HFF-Myc (cell line): ENCODE results near the gene MEF2A.

Experiments used
- DNase-seq: peaks from one replicate; pipeline ENCODE4 v3.0.0-alpha.2; 2011; ENCODE audit warnings: low read depth; ENCODE audit errors: extremely low read depth
- H3K4me3 ChIP-seq: replicated peaks from 2 replicates; pipeline ENCODE4 v1.5.1; 2011; ENCODE audit warnings: low read depth, mild to moderate bottlenecking, control low read depth, low read length
- CTCF ChIP-seq: IDR thresholded peaks from 2 replicates; pipeline ENCODE4 v1.5.1; 2012; ENCODE audit warnings: mild to moderate bottlenecking, low read depth, low read length, control low read depth; ENCODE audit errors: missing control alignments

The MEF2A gene

DNA sequence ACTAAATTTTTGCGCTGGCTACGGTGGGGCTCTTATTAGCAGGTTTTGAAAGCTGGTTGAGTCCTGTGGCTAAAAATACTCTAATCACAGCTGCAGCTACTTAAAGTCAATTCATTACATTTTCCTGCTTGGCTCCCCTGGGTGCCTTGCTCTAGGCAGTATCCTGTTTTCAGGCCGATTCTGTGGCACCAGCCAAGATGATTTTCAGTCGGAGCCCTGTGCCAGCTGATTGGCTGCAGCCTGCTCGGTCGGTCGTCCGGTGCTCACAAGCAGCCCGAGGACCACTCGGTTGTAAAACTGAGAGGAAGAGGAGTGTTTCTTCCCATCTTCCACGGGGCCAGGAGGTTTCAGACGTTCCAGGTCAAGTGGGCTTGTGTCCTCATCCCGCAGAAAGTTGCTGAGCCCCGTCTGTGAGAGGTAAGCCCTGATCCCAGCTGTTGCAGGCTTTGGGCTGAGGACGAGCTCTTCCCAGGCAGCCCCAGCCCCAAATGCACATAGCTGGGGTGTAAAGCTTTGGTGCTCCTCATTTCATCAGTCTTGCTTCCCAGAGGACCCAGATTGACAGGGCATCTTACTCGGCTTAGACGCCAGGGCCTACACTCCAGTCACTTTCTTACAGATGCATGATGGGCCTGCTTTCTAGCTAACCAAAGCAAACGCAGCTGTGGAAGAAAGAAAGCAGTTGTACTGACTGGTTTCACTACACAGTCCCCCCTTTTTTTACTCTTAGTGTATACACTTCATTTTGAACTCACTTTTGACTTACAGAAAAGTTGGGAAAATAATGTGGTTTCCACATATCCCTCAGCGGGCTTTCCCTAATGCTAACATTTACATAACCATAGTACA, 151.6 kb downstream of the MEF2A start:
- no peak for TF ChIP-seq CTCF
- no peak overlapping the region for H3K4me3 ChIP-seq
- no peak for DNase-seq

DNA sequence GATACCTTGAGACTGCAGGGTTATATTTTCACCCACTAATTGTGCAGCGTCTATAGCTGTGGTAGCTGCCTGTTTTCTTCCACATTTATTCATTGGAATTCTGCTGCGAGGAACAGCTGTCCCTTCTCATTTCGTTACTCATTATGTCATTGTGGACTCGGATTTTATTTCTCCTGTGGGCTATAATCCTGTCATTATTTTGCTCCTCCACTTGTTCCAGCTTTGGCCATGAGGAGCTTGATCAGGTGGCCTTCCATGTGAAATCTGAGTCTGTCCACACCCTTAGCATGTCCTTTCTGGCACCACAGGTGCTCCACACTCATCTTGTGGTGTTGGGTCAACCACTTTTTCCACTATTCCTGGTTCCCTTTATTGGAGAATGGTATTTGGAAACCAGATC, 152.6 kb downstream of the MEF2A start:
- no peak for TF ChIP-seq CTCF
- H3K4me3 ChIP-seq, result no peak overlapping the region
- DNase-seq, result no peak

DNA sequence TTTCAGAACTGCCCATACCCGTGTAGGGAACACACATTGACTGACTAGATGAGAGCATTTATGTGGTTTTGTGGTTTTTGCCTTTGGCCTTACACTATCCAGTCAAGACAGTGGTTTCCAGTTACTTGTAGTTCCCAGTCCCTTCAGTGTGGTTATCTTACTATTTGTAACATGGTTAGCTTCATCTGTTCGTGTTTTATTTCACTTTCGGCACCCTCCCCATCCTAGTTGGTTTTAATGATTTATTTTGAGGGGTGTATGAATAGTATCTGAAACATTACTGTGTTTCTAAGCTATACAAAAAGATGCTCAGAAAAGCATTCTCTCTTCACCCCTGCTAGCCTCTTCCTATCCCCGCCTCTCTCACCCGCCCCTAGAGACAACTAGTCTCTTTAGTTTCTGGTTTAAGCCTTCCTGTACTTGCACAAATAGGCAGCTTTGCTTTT, 153.3 kb downstream of the MEF2A start:
- no peak overlapping the region for H3K4me3 ChIP-seq
- TF ChIP-seq CTCF, result no peak
- peak; percentile 49 for DNase-seq

DNA sequence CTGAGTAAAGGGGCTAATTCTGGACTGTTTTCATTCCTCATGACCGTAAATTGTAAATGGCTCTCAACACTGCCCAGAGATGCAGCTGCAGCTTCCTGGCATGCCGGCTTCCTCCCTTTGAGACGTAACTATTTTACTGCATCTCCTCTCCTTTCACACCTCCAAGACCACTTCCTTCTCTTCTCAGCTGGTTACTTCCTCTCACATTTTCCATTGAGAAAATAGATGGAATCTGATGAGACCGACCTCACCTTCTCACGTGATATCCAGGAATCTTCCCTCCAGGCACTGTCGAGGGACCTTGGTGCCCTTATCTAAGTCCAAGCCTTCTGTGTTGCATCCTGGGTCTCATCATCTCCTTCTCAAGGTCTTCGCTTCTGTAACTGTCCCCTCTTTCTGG, 154.7 kb downstream of the MEF2A start:
- no peak overlapping the region for H3K4me3 ChIP-seq
- no peak for DNase-seq
- TF ChIP-seq CTCF, result no peak

GRCh38 chr15:99721104-99721778, 155.5 kb downstream of the MEF2A start:
- no peak overlapping the region for H3K4me3 ChIP-seq
- DNase-seq, result no peak
- no peak for TF ChIP-seq CTCF

GRCh38 chr15:99721896-99722295, 156.1 kb downstream of the MEF2A start:
- no peak for DNase-seq
- no peak for TF ChIP-seq CTCF
- no peak overlapping the region for H3K4me3 ChIP-seq
